ENCODE data around the gene GPN2.
"Not testable (repeated sequence)": the region's sequence is repeated elsewhere in the genome, so short reads cannot be mapped to it uniquely, and the experiment has no call there.

The GPN2 gene

DNA sequence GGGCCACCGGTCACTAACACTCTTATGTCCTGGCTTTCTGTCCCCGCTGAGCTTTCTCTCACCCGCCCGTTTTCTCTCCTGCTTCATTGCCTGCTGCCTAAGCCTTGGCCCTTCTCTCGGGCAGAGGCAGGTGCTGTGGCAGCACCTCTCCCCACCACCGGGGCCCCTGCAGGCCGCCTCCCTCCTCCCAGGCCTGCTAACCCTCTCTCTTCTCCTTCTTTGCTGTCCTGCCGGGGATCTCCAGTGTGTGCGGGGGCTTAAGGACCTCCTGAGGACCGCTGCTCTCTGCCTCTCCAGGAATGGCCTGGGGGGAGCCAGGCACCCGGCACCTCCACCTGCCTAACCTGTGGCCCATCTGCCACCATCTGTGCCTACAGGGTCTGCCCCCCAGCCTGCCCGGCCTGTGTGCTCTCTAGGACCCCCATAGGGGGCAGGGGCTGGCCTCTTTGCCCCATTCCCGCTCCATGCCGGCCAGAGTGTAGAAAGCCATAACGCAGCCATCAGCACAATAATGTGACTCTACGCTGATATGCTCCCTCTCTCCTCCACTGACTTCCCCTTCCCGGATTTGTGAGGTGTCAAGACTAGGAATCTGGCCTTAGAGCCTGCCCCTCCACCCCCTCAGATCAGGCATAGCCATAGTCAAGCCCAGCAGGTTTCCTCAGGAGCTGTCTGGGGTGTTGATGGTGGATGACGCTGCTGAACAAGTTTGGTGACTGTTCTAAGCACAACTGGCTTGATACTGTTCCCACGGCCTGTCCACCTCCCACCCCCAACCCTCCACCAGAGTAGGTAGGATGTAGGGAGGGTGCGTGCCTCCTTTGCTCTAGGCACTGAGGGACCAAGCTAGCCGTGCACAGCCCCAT lies 33.2 kb downstream of the GPN2 start:
- DNase-seq = no peak

DNA sequence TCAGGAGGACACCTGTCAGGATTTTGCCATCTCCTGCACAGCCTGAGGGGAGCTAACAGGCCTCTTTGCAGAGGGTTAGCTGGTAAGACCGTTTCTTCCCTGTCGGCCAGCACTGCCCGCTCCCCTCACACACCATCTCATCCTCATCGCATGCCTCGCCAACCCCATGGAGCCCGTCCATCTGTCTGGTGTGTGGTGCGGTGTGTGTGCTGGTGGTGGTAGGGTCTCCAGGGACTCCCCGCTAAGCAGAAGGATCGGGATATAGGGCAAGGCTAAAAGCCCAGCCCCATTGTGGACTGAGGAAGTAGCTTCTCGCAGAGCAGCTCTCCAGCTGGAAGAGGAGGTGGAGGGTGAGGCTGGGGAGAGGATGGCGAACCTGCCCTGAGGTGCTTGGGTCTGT lies 33.9 kb downstream of the GPN2 start:
- DNase-seq = no peak

DNA sequence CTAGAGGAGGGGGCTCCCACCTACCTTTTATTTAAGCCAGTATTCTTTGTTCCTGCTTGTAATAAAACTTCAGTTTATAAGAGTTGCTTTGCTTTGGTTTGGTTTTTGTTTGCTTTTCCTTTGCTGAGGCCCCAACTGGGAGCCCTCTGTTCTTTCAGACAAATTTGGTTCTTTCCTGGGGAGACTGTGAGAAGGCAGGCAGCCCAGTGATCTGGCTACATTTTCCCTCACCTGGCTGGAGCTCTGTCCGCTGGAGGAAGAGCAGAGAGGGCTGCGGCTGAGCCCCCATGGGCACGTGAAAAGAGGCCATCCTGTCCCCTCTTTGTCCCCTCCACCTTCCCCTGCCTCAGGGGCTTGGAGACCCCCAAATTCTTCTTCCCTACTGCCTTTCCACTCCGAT lies 34.4 kb downstream of the GPN2 start:
- no peak for DNase-seq

DNA sequence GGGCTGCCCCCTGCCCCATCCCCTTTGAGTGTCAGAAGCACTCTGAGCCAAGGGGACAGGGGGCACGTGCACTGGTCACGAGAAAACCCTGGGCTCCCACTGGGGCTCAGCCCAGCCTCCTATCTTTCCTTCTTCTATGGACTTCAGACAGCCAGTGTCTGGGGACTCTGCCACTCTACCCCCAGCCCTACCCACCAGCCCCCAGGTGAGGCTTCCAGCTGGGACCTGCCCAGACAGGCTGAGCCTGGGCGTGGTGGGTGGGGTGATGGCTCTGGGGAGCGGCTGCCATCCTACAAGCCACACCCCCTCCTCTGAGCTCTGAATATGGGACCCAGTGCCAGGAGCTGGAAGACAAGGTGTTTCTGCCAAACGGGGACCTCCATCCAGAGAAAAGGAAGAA lies 35.2 kb downstream of the GPN2 start:
- DNase-seq = no peak

DNA sequence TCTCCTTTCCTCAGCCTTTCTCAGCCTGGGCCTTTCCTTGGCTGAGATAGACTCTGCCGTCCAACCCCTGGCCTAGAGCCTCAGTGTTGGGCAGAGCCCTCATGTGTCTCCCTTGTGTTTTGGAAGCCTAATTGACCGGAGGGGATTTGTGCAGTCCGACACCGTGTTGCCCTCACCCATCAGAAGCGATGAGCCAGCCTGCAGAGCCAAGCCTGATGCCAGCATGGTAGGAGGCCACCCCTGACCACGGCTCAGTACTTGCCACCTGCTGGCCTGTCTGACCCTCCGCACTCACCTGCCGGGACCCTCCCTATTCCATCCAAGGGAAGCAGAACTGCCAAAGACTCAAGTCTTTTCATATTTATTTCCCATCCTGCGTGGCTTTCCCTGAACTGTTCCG lies 36.5 kb downstream of the GPN2 start:
- DNase-seq = no peak

DNA sequence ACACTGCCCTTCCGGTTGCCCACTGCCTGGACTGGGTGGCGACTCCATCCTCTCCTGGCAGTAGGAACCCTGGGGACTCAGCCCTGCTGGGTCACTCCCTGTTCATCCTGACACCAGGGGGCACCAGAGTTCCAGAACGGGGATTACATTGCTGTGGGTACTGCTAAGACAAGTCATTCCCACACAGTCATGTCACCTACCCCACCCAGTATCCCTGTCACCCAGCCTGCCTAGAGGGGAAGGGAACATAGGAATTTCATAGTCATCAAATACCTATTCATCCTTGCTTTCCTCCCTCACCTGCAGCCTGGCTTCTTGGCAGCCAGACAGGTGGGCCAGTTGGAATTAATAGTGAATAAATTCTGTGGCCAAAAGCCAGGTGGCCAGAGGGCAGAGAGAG lies 36.9 kb downstream of the GPN2 start:
- DNase-seq = peak; percentile 91

DNA sequence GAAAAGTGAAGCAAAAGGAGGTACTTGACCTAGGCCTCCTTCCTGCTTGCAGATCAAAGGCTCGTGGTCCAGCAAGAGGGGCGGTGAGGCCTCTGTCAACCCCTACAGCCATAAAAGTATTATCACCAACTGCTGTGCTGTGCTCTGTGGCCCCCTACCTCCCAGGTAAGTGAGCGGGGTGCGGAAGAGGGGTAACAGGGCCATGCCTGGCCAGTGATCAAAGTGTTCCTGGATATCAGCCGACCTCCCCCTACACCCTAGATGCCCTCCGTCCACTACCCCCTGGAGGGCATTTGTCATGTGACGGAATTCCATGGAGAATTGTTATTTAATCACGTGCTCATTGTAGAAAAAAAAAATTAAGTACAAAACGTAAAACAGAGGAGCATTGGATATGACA lies 37.4 kb downstream of the GPN2 start:
- no peak for DNase-seq

DNA sequence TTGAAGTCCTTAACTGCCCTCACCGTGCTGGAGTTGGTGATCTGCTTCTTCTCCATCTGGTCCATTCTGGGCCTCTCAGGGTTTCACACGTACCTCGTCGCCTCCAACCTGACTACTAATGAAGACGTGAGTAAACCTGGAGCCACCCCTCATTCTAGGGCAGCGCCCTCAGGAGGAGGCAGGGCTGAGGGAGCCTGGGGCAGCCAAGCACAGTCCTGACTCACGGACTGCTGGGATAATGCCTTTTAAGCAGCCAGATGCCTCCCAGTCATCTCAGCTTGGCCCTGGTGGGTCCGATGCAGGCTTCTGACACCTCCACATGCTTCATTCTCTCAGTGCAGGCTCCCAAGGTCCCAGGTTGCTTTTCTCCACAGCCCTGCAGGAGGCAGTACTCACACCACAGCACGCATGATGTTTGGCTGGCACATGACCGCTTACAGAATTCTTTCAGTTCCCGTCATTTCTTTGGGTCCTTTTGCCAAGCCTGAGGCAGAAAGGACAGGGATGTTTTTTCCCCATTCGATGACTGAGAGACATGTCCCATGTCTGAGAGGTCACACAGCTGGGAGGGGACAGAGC lies 38.9 kb downstream of the GPN2 start:
- no peak for DNase-seq

DNA sequence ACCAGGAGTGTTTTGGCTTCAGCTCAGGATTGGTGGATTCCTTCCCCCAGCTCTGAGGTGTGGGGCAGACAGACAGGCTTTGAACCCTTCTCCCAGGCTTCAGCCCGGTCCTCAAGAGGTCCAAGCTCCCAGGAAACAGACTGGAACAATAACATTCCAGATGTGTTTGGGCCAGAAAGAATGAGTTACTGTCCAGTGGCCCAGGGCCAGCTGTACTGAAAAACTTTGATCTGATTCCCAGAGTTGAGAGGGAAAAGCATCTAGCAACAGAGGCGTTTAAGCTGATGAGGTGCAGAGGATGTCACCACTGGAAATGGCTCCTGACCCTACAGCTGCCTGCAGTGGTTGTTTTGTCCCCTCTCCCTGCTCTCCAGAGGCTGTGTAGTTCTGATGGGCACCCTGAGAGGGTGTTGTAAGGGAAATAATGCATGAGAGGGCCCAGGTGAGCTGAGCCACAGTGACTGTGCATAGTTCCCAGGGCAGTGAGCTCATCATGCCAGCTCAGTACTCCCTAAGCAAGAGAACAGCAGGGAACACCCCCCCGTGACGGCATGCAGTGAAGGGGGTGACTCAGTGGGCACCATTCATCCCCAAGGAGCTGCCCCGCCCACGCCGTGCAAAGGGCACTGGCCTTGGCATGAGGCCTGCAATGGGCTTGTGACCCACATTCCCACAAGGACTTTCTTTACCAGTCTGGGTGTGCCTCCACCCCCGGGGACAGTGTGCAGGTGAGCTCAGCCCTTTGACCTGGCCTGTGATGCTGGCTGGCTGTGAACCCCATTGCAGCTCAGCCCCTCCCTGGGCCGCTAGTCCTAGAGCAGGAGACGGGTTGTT lies 40.9 kb downstream of the GPN2 start:
- no peak for DNase-seq

DNA sequence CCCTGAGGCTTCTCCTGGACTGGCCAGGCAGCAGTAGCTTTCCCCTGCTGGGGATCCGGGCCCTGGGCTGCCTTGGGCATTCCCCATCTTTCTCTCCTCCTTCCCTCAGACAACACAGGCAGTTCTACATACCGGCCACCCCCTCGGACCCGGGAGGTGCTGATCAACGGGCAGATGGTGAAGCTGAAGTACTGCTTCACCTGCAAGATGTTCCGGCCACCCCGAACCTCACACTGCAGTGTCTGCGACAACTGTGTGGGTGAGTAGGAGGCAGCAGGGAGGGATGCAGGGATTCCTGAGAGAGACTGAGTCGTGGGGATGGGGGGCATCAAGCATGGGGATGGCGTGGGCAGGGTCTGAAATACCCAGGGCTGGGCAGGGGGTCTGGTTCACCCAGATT lies 41.6 kb downstream of the GPN2 start:
- no peak for DNase-seq

DNA sequence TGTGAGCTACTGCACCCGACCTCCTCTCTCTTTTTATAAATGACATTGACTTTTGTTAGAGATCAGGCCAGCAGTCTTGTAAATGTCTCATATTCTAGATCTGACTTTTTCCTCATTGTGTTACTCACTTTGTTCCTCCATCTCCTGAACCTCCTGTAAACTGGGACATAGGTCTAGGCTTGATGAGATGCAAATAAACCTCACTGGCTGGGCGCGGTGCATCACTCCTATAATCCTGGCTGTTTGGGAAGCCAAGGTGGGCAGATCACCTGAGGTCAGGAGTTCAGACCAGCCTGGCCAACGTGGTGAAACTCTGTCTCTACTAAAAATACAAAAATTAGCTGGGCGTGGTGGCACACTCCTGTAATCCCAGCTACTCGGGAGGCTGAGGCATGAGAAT lies 42.3 kb downstream of the GPN2 start:
- not testable (repeated sequence) for DNase-seq

DNA sequence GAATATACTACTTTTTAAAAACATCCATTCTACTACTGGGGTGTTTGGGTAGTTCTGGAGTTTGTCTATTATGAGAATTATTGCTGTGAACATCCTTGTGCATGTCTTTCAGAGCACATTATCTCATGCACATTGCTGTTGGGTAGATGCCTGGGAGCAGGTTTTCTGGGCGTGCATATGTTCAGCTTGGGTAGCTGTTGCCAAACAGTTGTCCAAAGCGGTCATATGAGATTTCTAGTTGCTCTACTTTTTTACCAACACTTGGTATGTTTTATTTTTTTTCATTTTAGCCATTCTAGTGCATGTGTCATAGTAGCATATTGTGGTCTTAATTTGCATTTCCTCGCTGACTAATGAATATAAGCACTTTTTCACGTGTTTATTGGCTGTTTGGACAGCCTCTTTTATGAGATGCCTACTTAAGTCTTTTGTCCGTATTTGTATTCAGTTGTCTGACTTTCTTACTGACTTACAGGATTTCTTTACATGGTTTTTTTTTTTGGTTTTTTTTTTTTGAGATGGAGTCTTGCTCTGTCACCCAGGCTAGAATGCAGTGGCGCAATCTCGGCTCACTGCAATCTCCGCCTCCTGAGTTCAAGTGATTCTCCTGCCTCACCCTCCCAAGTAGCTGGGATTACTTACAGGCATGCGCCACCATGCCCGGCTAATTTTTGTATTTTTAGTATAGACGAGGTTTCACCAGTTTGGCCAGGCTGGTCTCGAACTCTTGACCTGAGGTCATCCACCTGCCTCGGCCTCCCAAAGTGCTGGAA lies 45.5 kb downstream of the GPN2 start:
- no peak for DNase-seq

DNA sequence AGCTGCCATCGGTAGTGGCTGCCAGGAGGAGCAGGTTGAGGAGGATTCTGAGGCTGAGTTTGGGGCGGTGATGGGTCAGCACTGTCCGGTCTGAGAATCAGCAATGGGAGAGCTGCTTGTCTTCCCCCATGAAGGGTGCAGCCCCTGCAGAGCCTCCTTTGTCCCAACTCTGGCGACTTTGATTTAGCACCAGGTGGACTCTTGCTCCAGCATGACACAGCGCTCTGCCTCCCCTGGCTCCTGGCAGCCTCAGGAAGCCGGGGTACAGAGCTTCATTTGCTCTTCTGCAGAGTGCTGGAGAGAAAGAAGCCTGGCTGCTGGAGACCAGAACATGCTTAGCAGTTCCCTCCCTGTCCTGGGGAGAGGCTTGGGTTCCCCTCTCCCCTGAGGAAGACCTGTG lies 50.3 kb downstream of the GPN2 start:
- DNase-seq = no peak

DNA sequence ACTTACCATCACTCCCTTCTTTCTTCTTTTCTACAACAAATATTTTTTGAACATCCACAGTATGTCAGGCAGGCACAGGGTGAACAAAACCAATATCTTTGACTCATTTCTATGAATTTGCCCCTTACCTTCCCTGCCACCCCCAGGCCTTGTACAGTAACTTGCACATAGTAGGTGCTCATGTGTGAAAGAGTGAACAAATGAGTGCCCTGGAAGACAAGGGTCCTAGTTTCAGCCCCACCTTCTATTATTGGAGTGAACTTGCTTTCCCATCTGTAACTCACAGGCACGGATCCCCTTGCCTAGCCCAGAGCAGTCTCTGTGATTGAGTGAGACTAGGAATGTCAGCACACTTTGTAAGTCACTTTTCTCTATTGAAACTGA lies 50.8 kb downstream of the GPN2 start:
- DNase-seq = no peak

DNA sequence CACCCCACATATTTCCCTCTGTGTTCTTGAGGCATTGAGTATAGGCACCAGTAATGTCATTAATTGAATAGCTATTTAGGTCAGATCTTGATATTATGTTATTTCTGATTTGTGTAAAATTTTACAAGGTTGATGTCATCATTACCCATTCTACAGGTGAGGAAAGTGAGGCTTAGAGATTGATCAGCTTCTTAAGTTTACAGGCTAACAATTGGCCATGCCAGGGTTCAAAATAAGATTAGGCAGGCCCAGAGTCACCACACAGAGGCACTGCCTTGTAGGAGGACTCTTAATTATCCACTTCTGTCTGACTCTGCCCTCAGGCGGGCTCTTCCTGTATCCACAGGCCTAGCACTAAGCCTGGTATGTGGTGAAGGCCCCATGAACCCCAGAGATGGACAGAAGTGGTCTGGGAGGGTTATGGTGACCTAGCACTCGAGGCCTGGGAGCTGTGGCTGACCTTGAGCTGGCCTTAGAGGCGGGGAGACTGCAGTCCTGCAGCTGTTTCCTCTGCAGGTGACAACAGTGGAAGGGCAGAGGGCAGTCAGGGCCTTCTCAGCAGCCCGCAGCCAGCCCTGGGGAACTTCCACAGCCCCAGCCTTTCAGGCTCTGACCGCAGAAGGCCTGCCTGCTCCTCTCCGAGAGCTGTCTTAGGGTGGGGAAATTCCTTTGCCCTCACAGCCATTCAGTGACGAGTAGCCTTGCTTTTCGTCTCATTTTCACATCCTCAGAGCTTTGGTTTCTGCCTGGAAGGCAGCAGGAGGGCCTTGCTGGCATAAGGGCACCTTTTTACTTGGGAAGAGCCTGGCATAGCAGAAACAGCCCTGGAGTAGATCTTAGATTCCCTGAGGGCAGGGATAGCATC lies 51.4 kb downstream of the GPN2 start:
- DNase-seq = peak; percentile 35

DNA sequence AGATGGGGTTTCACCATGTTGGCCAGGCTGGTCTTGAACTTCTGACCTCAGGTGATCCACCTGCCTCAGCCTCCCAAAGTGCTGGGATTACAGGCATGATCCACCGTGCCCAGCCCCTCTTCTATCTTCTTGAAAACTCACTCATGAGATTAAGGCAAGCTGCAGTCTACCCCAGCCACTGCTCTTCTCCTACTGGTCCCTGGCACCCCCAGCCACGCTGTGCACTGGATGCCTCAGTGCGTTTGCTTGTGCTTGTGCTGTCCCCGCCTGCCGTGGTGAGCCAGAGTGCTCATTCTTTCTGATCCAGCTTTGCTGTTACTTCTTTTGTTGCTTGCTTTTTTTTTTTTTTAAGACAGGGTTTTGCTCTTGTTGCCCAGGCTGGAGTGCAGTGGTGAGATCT lies 52.4 kb downstream of the GPN2 start:
- not testable (repeated sequence) for DNase-seq

DNA sequence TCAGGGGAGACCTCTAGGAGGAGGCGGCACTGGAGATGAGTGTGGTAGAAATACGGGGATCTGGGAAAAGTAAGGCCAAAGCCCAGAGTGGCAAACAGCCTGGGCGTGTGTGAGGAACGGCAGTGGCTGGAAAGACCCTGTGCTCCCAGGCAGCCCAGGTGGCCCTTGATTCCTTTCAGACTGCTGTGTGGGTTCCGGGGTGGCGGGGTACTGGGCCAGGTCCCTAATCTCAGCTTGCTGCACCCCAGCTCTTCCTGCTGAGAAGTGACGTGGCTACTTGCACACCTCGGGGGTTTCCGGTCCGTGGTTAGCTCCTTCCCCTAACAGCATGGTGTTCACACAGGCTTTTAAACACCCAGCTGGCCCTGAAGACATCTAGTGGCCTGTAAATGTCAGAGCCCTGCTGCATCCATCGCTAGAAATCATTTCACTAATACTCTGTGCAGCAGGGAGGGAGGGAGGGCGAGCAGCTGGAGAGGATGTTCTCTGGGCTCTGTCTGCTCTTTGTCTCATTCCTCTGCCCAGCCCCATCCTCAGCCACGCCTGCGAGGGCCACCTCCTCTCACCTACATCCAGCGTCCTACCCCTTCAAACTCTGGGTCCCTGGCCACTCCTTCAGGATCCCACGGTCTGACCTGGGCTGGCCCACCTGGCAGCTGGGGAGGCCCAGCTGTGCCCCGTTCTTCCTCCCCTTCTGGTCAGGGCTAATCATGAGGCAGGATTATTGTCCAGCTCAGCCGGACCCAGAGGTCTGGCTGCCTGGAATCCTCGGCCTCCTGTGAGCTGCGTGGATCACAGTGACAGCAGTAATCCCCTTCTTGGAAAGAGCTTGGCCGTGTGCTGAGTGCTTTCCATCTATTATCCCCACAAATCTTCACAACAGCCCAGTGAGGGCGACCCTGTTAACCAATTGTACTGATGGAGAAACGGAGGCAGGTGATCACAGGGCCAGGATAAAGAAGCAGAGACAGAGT lies 56.4 kb downstream of the GPN2 start:
- peak; percentile 90 for DNase-seq

DNA sequence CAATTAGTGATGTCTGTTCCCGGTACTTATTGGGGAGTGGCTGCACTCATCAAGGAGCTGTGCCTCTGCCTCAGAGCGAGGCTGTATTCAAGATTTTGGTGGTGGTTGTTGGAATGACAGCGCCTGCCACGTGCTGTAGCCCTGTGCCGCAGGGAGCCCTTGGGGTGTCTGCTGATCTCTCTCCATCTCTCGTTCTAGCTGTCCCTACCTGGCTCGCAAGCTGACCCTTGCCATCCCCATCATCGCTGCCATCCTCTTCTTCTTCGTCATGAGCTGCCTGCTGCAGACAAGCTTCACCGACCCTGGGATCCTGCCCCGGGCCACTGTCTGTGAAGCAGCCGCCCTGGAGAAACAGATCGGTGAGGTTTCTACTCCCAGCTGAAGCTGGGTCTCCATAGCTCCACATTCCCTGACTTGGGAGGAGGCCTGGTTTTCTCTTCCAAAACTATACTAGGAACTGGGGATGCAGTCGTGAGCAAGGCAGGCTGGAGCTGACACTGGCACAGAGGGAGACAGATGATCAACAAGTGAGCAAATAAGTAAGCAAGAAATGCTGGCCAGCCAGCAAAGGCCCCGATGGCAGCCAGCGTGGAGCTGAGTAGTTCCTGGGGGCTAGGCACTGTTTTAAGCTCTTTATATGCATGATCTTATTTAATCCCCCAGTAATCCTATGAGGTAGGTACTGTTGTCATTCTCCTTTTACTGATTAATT lies 57.7 kb downstream of the GPN2 start:
- no peak for DNase-seq

DNA sequence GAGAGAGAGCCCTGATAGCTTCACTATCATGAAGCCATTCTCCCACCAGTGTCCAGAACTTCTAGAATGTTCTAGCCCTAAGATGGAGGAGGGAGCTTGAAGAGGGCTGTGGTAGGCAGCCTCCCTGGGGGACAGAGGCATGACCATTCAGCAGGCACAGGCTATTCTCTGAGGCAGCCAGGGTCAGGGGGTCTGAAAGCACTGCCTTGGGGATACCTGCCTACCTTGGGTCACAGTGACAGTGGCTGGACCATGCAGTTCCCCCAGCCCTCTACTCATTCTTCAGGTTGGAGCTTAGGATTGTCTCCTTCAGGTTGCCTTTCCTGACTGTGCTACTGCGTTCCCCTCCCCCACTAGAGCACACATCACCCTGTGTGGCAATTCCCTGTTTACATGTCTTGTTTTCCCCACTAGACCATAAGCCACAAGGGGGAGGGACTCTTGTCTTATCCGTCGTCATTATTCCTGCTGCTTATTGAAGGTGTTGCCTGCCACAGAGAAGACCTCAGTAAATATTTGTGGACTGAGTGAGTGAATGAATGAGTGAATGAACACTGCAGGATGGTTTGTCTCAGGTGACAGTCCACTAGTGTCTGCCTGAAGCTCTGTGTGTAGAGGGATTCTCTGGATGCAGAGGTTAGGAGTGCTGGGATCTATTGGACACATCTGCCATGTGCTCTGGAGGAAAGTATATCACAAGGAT lies 58.4 kb downstream of the GPN2 start:
- no peak for DNase-seq

All from CD4-positive, alpha-beta T cell treated with Interleukin-17A for 4 hours (primary cell).